OCI-LY7 (cell line): ENCODE data around the gene CCDC170.
"Not testable (repeated sequence)": the region's sequence is repeated elsewhere in the genome, so short reads cannot be mapped to it uniquely, and the experiment has no call there.

ENCODE experiments used
- CTCF ChIP-seq: fragments of 200-600 bp; sonication (generic); conservative IDR thresholded peaks from 2 replicates; pipeline ENCODE4 v1.5.1; 2014; ENCODE audit warnings: mild to moderate bottlenecking, antibody characterized with exemption, low read length, moderate library complexity, mixed read lengths
- EZH2phosphoT487 ChIP-seq: fragments of 200-600 bp; sonication (generic); IDR thresholded peaks from 2 replicates; pipeline ENCODE4 v1.6.1; 2018; ENCODE audit warnings: low read depth, borderline replicate concordance, mild to moderate bottlenecking, mixed run types, antibody characterized with exemption, low read length, moderate library complexity, mixed read lengths

DNA sequence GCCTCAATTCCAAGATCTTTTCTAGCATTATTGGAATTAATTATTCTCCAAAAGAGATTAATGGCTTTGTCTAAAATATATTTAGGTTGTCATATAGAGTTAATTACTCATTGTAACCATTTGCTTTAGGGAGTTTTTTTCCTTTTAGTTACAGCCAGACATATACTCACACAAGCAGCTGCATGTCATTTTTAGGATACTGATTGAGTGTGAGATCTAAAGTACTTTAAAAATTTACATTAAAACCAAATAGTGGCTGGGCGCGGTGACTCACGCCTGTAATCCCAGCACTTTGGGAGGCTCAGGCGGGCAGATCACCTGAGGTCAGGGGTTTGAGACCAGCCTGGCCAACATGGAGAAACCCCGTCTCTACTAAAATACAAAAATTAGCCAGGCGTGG is 51.1 kb downstream of the CCDC170 start:
- TF ChIP-seq CTCF, EZH2phosphoT487: not testable (repeated sequence)
